AG20443 (cell line): Measurements from ENCODE around the gene NLGN1.
"Not testable (repeated sequence)": the region's sequence is repeated elsewhere in the genome, so short reads cannot be mapped to it uniquely, and the experiment has no call there.

ENCODE experiments used
- DNase-seq: peaks from one replicate; pipeline ENCODE4 v3.0.0; 2012; ENCODE audit warnings: low spot score, mixed read lengths

NLGN1 gene

GRCh38 chr3:173553635-173554280, 156.2 kb downstream of the NLGN1 start:
- DNase-seq, result peak; percentile 46

DNA sequence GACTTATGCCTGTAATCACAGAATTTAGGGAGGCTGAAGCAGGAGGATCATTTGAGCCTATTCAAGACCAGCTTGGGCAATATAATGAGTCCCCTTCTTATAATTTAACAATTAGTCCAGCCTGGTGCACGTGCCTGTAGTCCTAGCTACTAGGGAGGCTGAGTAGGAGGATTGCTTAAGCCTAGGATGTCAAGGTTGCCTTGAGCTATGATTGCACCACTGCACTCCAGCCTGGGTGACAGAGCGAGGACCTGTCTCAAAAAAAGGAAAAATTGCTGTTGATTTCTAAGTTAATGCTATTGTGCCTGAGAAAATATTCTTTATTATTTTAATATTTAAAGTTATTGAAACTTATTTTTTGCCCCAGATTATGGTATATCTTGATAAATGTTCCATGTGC, 159.0 kb downstream of the NLGN1 start:
- DNase-seq, result no peak

GRCh38 chr3:173567997-173568396, 170.5 kb downstream of the NLGN1 start:
- no peak for DNase-seq

DNA sequence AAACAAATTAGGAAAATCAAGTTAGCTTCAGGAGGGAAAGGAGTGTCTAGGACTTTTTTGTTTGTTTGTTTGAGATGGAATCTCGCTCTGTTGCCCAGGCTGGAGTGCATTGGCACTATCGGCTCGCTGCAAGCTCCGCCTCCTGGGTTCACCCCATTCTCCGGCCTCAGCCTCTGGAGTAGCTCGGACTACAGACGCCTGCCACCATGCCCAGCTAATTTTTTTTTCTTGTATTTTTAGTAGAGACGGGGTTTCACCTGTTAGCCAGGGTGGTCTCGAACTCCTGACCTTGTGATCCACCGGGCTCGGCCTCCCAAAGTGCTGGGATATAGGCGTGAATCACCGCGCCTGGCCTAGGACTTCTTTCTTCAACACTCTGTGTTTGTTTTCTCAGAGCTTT, 171.1 kb downstream of the NLGN1 start:
- DNase-seq, result no peak

DNA sequence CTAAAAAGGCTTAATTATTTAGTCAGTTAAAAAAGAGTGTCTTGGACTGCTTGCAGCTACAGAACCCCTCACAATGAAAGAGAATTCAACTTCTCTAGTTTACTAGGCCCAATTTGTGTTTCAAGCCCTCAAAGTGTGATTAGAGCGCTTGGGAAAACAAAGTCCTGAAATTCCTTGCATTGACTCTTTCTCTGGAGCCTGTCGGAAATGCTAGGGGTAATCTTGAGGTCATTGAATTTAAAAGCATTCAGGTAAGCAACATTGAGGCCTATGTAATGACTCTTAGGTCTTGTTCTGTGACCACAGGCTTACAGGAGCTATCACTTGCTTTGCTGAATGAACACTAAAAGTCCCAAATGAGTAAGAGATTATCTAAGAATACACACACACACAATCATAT, 186.0 kb downstream of the NLGN1 start:
- DNase-seq, result no peak

DNA sequence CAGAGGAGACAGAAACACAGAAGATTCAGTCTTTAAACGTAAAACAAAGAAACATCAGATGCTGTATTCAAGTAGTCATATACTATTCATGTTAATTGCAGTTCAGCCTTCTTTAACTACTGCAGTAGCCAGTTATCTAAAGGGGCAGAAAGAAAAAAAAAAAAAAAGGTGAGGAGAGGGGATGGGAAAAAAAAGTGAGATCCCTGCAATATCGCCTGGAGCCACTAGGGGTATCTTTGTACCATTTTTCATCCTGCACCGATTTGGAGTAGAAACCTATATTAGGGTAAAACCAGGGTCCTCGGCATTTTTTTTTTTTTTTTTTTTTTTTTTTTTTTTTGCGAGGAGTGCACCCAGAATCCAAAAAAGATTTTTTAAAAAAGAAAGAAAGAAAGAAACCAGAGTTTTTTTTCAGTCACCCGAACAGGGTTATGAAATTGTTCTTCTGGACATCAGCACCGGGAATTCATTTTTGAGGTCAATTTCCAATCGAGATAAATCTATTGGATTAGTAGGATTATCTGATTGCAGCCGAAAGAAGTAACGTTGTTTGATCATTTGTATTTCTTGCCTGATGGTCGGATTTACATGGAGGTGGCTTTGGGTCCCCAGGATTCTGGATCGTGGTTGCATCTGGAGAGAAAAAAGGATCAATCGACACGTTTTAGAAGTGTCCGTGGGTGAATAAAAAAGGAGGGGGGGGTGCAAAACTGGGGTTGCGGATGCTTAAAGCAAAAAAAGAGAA, 186.7 kb downstream of the NLGN1 start:
- peak; percentile 46 for DNase-seq

DNA sequence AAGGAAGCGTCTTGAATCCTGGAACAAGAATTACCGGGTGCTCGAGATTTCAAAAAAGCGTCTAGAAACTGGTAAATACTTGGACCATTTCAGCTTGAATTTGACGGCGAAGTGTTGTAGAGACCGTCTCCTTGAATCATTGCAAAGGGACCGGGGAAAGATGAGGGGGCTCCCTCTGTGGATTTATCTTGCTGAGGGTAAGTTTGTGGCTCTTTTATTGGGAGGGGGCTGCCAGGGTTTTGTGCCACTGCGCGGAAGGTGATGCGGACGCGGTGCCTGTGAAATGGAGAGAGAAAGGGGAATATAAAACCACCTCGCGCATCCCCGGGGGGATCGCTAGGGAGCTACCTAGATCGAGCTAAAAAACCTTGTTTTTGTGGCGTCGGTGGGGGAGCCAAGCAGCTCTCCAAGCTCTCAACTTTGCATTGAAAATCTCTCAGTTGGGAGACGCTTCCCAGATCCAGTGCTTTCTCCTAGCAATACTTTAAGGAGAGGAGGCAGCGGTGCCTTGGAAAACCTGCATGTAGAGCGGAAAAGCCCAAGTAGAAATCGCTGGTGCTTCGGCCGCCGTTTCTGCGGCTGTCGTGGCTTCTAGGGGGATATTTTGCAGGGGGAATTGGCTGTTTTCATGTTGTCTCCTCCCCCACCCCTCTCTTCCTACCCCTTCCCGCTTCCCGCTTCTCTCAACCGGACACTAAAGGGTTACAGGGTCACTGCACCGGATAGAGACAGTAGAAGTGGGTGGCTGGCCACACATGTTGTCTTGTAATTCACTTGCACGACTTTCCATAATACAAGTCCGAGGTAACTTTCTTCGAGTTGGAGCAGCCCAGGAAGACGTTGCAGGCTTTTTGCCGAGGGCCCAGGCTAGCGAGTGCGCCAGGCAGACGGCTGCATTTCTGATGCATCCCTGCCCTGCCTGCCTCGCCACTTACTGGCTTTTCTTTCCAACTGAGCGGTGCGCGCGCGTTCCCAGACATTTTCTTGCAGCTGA, 187.6 kb downstream of the NLGN1 start:
- DNase-seq, result peak; percentile 77

DNA sequence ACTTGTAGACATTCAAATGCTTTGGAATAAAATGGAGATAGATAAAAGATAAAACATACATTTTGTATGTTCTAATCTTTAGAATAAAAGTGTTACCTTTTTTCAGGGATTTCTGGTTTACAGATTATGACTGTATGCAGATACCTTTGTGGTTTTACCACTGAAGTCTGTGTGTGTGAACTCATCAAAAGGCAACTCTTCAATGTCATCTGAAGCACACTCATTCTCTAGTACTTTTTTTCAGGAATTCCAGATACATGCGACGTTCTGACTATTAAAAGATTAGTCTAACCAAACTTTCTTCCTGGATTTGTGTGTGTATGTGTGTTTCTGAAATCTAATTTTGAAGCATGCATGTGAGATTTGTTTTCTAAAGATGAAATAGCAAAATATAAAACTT, 188.6 kb downstream of the NLGN1 start:
- no peak for DNase-seq

DNA sequence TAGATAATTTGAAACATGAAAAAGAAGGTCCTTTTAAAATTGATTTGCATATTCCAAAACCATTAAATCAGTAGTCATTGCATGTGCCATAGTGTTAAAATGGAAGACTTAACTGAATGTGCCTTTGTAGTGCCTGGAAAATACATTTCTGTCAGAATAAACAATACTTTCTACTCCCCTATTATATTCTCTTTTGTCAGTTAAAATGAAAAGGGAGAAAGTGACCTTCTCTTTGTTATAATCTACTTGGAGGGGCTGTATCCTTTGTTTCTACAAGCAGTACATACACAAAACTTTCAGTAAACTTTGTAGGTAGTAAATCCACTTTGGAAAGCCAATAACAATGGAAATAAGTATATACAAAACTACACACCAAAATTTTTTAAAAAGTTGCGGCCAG, 189.5 kb downstream of the NLGN1 start:
- no peak for DNase-seq

DNA sequence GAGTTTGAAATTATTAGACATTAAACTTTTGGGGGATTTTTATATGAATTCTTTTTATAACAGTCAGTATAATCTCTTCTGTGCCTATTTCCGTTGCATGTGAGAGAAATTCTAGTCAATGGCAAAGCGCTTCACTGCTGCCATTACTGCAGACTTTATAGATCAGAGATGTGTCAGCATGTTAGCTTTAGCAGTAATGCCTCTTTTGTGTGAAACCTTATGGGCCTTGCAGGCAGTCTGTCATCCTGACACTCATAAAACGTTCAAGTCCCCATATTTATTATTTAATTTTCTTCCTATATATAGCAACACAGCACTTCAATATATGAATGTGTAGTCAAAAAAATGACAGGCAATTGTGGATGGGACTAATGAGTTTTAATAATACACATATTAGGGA, 191.0 kb downstream of the NLGN1 start:
- no peak for DNase-seq

GRCh38 chr3:173589116-173589515, 191.6 kb downstream of the NLGN1 start:
- no peak for DNase-seq

DNA sequence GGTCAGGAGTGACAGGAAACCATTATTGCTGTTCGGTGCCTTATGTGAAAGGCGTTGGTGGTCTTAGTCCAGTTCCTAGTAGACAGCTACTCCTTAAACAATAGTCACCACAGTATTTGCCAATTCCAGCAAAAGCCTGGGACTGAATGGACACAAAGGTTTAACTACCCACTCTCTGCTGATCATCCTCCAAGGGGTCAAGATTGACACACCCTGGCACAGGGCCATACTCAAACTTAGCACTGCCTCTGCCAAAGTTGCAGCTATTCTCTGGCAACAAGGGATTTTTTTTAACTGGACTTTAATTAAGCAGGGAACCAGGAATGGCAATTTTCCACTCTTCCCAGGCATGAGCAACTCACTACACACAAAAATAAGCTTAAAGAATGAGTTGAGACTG, 193.9 kb downstream of the NLGN1 start:
- no peak for DNase-seq

DNA sequence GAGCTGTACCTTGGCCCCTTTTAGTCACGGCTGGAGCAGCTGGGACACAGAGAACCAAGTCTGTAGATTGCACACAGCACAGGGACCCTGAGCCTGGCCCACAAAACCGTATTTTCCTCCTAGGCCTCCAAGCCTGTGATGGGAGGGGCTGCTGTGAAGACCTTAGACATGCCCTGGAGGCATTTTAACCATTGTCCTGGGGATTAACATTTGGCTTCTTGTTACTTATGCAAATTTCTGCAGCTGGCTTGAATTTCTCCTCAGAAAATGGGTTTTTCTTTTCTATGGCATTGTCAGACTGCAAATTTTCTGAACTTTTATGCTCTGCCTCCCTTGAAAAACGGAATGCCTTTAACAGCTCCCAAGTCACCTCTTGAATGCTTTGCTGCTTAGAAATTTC, 197.3 kb downstream of the NLGN1 start:
- DNase-seq, result not testable (repeated sequence)

GRCh38 chr3:173599673-173600072, 202.1 kb downstream of the NLGN1 start:
- peak; percentile 36 for DNase-seq

DNA sequence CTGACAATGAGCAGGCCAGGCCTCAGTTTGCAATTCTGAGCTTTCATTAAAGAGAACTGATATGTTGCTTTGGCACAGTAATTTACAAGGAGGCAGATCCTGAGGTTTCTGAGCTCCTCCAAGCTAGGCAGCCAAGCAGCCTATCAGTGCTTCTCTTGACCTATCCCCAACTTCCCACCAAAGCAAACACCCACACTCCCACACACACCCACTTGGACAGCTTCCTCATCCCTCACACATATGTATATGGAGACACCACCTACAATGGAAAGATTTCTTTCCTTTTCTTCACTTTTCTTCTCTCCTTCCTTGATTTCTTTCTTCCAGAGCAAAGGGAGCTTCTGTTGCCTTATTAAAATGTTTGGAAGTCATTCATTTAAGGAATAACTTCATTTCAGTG, 217.0 kb downstream of the NLGN1 start:
- no peak for DNase-seq

GRCh38 chr3:173615661-173616060, 218.1 kb downstream of the NLGN1 start:
- DNase-seq, result no peak

- DNase-seq, result no peak
These were observed 219.9 kb downstream of the NLGN1 start for GRCh38 chr3:173617490-173617889.

GRCh38 chr3:173618148-173618547, 220.6 kb downstream of the NLGN1 start:
- DNase-seq, result no peak

GRCh38 chr3:173618703-173619102, 221.2 kb downstream of the NLGN1 start:
- DNase-seq, result no peak

DNA sequence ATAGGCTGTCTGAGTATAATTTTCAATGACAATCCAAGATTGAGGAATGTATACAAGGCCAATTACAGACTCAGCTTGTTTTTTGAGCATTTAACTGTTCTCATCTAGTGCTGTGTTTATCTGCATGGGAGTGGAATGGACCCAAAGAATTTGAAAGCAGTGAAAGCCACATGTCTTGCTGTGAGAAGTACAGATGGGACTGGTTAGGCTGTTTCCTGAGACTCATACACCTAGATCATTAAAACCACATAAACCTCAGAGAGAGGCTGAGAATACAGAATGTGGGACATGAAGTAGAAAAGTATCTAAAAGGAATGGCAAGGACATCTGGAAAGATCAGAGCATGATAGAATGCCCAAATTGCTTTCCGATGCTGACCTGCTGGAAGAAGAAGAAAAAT, 224.6 kb downstream of the NLGN1 start:
- peak; percentile 41 for DNase-seq

- no peak for DNase-seq
These were observed 226.5 kb downstream of the NLGN1 start for GRCh38 chr3:173624086-173624485.

- no peak for DNase-seq
These were observed 233.3 kb downstream of the NLGN1 start for GRCh38 chr3:173630849-173631248.

- DNase-seq, result no peak
These were observed 235.4 kb downstream of the NLGN1 start for GRCh38 chr3:173632945-173633344.
